Measurements from ENCODE around the gene WDR5. TPM values are rescaled to one million over a fixed set of nuclear protein-coding genes. Genes with fewer than 3 reads are reported as not detected.

WDR5 gene
- total and polyA plus RNA-seq, 10 of the 15 experiments (the other 5 are each of a cell fraction or from before 2014, with no cell fraction given): 1.4 to 43.7 (median 33.2) TPM

DNA sequence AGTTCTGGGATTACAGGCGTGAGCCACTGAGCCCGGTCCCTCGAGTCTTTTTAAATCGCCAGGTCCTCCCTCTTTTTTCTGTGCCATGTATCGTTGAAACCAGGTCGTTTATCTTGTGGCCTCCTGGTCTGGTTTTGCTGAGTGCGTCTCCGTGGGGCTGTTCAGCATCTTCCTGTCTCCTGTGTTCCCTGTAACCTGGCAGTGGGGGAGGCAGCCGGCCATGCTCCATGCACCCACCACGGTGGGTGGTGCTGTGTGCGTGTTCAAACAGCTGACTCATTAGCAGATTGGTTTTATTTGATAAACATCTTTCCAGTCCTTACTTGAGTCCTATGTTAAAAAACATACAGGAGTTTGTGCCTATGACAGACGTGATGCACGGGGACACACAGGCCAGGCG lies 25.8 kb downstream of the WDR5 start:
- in situ Hi-C loops (cut with MboI) (no loop called here), intact Hi-C loops (cut with micrococcal nuclease; ENCODE audit: unreplicated experiment) (no loop called here)
- BruUV-seq (replicated peaks): no TSS peak
- DNase-seq (ENCODE audit: low read depth, low spot score) (no peak), FAIRE-seq (no peak), ATAC-seq (no peak)
- no peak overlapping the region for H2AFZ ChIP-seq (ENCODE audit: control insufficient read depth, low read depth, low read length)
- ChIA-PET POLR2A (interaction anchor here (0.7 kb wide), 1 partner anchor 121 kb away, joined by 9 read pairs; no protein-coding TSS in a partner anchor), SMC1A (ENCODE audit: uncharacterized antibody, unreplicated experiment) (no interaction called here), CTCF (interaction anchor here (0.6 kb wide), 1 partner anchor 1487 kb away, joined by 3 read pairs; no protein-coding TSS in a partner anchor), RAD21 (ENCODE audit: unreplicated experiment) (interaction anchor here (1.3 kb wide), 1 partner anchor 23 kb away, joined by 3 read pairs; no protein-coding TSS in a partner anchor)
- WGBS (ENCODE audit: insufficient coverage, insufficient replicate concordance, low lambda C conversion rate, missing lambda C conversion rate): 86% methylated on average over 14 of the region's 14 CpGs
- H3K36me3 ChIP-seq (ENCODE audit: control insufficient read depth in 2 of 2, insufficient read depth in 2 of 2, low read length in 1 of 2): peaks cover 2 to 18% of the 10 kb centered on the region in 2 experiments; a peak in 3 of 4 replicates
- H3K4me1 ChIP-seq (ENCODE audit: control insufficient read depth, insufficient read depth, low read length): peaks cover 13% of the 10 kb centered on the region
- H3K4me3 ChIP-seq: no peak overlapping the region
- H3K79me2 ChIP-seq (ENCODE audit: control insufficient read depth, insufficient read depth, low read length): peaks cover 2% of the 10 kb centered on the region
- H3K4me2 ChIP-seq (ENCODE audit: control insufficient read depth, insufficient read depth): no peak overlapping the region
- TF ChIP-seq RUNX3 (IDR thresholded peaks at IDR 0.05; ENCODE audit: low read length) (no peak), SIN3A (IDR thresholded peaks at IDR 0.05; ENCODE audit: low read depth, low read length) (no peak), FOXK2 (IDR thresholded peaks at IDR 0.05) (no peak), SRF (IDR thresholded peaks at IDR 0.05; ENCODE audit: low read depth in 2 of 2, low read length in 2 of 2) (no peak), NR2C1 (IDR thresholded peaks at IDR 0.05) (no peak), RBBP5 (conservative IDR thresholded peaks at IDR 0.05) (no peak), CEBPB (IDR thresholded peaks at IDR 0.05; ENCODE audit: borderline replicate concordance in 1 of 2, low read depth in 2 of 2, low read length in 2 of 2) (no peak), ZSCAN29 (IDR thresholded peaks at IDR 0.05) (no peak), EGR1 (IDR thresholded peaks at IDR 0.05; ENCODE audit: borderline replicate concordance in 1 of 2, low read depth in 2 of 2, low read length in 2 of 2) (no peak)
- TF ChIP-seq, protein P1, sequence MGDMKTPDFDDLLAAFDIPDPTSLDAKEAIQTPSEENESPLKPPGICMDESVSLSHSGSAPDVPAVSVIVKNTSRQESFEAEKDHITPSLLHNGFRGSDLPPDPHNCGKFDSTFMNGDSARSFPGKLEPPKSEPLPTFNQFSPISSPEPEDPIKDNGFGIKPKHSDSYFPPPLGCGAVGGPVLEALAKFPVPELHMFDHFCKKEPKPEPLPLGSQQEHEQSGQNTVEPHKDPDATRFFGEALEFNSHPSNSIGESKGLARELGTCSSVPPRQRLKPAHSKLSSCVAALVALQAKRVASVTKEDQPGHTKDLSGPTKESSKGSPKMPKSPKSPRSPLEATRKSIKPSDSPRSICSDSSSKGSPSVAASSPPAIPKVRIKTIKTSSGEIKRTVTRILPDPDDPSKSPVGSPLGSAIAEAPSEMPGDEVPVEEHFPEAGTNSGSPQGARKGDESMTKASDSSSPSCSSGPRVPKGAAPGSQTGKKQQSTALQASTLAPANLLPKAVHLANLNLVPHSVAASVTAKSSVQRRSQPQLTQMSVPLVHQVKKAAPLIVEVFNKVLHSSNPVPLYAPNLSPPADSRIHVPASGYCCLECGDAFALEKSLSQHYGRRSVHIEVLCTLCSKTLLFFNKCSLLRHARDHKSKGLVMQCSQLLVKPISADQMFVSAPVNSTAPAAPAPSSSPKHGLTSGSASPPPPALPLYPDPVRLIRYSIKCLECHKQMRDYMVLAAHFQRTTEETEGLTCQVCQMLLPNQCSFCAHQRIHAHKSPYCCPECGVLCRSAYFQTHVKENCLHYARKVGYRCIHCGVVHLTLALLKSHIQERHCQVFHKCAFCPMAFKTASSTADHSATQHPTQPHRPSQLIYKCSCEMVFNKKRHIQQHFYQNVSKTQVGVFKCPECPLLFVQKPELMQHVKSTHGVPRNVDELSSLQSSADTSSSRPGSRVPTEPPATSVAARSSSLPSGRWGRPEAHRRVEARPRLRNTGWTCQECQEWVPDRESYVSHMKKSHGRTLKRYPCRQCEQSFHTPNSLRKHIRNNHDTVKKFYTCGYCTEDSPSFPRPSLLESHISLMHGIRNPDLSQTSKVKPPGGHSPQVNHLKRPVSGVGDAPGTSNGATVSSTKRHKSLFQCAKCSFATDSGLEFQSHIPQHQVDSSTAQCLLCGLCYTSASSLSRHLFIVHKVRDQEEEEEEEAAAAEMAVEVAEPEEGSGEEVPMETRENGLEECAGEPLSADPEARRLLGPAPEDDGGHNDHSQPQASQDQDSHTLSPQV (IDR thresholded peaks at IDR 0.05): no peak
- TF ChIP-seq, protein P2, sequence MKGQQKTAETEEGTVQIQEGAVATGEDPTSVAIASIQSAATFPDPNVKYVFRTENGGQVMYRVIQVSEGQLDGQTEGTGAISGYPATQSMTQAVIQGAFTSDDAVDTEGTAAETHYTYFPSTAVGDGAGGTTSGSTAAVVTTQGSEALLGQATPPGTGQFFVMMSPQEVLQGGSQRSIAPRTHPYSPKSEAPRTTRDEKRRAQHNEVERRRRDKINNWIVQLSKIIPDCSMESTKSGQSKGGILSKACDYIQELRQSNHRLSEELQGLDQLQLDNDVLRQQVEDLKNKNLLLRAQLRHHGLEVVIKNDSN (IDR thresholded peaks at IDR 0.05; ENCODE audit: borderline replicate concordance, extremely low read length, insufficient read depth, low read depth, low read length): no peak
- H3K27me3 ChIP-seq (replicated peaks in 1 of 2; ENCODE audit: control insufficient read depth in 2 of 2, insufficient read depth in 2 of 2, low read length in 1 of 2): no peaks in the 10 kb centered on the region
- no peaks in the 10 kb centered on the region for H3K9me3 ChIP-seq (replicated peaks; ENCODE audit: control insufficient read depth, insufficient read depth, low read length)
- no peaks in the 10 kb centered on the region for H4K20me1 ChIP-seq (ENCODE audit: control insufficient read depth, insufficient read depth)
- H3K27ac ChIP-seq (ENCODE audit: control insufficient read depth, insufficient read depth): no peak overlapping the region
- H3K9ac ChIP-seq (ENCODE audit: control insufficient read depth, insufficient read depth, low read length): no peak overlapping the region

Measured in GM12878 (cell line).